ENCODE measurements around the gene TRAPPC3.
"Not testable (repeated sequence)": the region's sequence is repeated elsewhere in the genome, so short reads cannot be mapped to it uniquely, and the experiment has no call there.

Gene TRAPPC3

GRCh38 chr1:36160949-36161485 lies 11.7 kb upstream of the TRAPPC3 start:
- Histone ChIP-seq H3K4me1 (ENCODE audit: control insufficient read depth, insufficient read depth, low read depth, low read length) (peaks cover 34% of the 10 kb centered on the region), H3K4me2 (ENCODE audit: low read length, poor library complexity, severe bottlenecking) (peak overlapping the region; percentile 87), H2BK15ac (ENCODE audit: low read depth, poor library complexity, severe bottlenecking) (peak overlapping the region; percentile 87), H2BK120ac (ENCODE audit: low read depth, low read length) (peak overlapping the region; percentile 77), H3K9me3 (ENCODE audit: control insufficient read depth, low read length) (no peaks in the 10 kb centered on the region), H3K27ac (ENCODE audit: low read length, poor library complexity, severe bottlenecking) (peak overlapping the region; percentile 93), H4K8ac (ENCODE audit: low read length) (peak overlapping the region; percentile 45), H2AFZ (ENCODE audit: low read depth, low read length) (no peak overlapping the region), H3K79me1 (replicated peaks; ENCODE audit: low read length, poor library complexity, severe bottlenecking) (no peaks in the 10 kb centered on the region), H3K23ac (ENCODE audit: low read length in 2 of 2) (no peak overlapping the region), H3K14ac (ENCODE audit: low read length in 2 of 2) (peak overlapping the region in 1 of 2 experiments; percentile 63), H2BK12ac (ENCODE audit: low read length in 2 of 2) (peak overlapping the region in 1 of 2 experiments; percentile 5), H3K9ac (ENCODE audit: low read length) (peak overlapping the region; percentile 90), H3K4me3 (ENCODE audit: insufficient read depth in 1 of 2, low read depth in 1 of 2, low read length in 2 of 2) (peak overlapping the region; percentile 56 to 81), H3K18ac (ENCODE audit: low read depth in 1 of 2, low read length in 2 of 2) (peak overlapping the region; percentile 82 to 90), H2BK5ac (ENCODE audit: low read depth, low read length, poor library complexity, severe bottlenecking) (peak overlapping the region; percentile 78), H4K91ac (ENCODE audit: low read length) (peak overlapping the region; percentile 85), H2AK5ac (ENCODE audit: low read length, severe bottlenecking) (peak overlapping the region; percentile 91), H3K36me3 (ENCODE audit: control insufficient read depth in 1 of 2, insufficient read depth in 2 of 2, low read depth in 1 of 2, low read length in 2 of 2) (peaks cover 23 to 30% of the 10 kb centered on the region in 2 experiments), H3K4ac (ENCODE audit: low read depth in 1 of 2, low read length in 2 of 2) (peak overlapping the region; percentile 66 to 84), H3K27me3 (ENCODE audit: control insufficient read depth in 1 of 2, insufficient read depth in 1 of 2, low read length in 2 of 2) (no peaks in the 10 kb centered on the region)
- 5% methylated on average over 12 of the region's 12 CpGs for WGBS
- DNase-seq, result peak; percentile 71

GRCh38 chr1:36160388-36160948 lies 11.2 kb upstream of the TRAPPC3 start:
- no peak for DNase-seq
- H3K4me3 ChIP-seq (ENCODE audit: insufficient read depth in 1 of 2, low read depth in 1 of 2, low read length in 2 of 2), result peak overlapping the region in 1 of 2 experiments; percentile 81
- H3K79me1 ChIP-seq (replicated peaks; ENCODE audit: low read length, poor library complexity, severe bottlenecking), result no peaks in the 10 kb centered on the region
- peak overlapping the region; percentile 93 for H3K27ac ChIP-seq (ENCODE audit: low read length, poor library complexity, severe bottlenecking)
- peak overlapping the region in 1 of 2 experiments; percentile 3 for H3K23ac ChIP-seq (ENCODE audit: low read length in 2 of 2)
- peak overlapping the region; percentile 84 for H2BK15ac ChIP-seq (ENCODE audit: low read depth, poor library complexity, severe bottlenecking)
- H3K9ac ChIP-seq (ENCODE audit: low read length), result peak overlapping the region; percentile 90
- peak overlapping the region; percentile 27 for H4K8ac ChIP-seq (ENCODE audit: low read length)
- H3K18ac ChIP-seq (ENCODE audit: low read depth in 1 of 2, low read length in 2 of 2), result peak overlapping the region; percentile 67 to 90
- H3K9me3 ChIP-seq (ENCODE audit: control insufficient read depth, low read length), result no peaks in the 10 kb centered on the region
- H2AK5ac ChIP-seq (ENCODE audit: low read length, severe bottlenecking), result peak overlapping the region; percentile 64
- peak overlapping the region; percentile 74 for H4K91ac ChIP-seq (ENCODE audit: low read length)
- H3K36me3 ChIP-seq (ENCODE audit: control insufficient read depth in 1 of 2, insufficient read depth in 2 of 2, low read depth in 1 of 2, low read length in 2 of 2), result peaks cover 23 to 30% of the 10 kb centered on the region in 2 experiments
- no peak overlapping the region for H2BK12ac ChIP-seq (ENCODE audit: low read length in 2 of 2)
- no peaks in the 10 kb centered on the region for H3K27me3 ChIP-seq (ENCODE audit: control insufficient read depth in 1 of 2, insufficient read depth in 1 of 2, low read length in 2 of 2)
- WGBS, result 62% methylated on average over 4 of the region's 4 CpGs
- H3K4me1 ChIP-seq (ENCODE audit: control insufficient read depth, insufficient read depth, low read depth, low read length), result peaks cover 34% of the 10 kb centered on the region
- no peak overlapping the region for H3K14ac ChIP-seq (ENCODE audit: low read length in 2 of 2)
- peak overlapping the region; percentile 9 for H2BK5ac ChIP-seq (ENCODE audit: low read depth, low read length, poor library complexity, severe bottlenecking)
- H2BK120ac ChIP-seq (ENCODE audit: low read depth, low read length), result peak overlapping the region; percentile 77
- H3K4ac ChIP-seq (ENCODE audit: low read depth in 1 of 2, low read length in 2 of 2), result peak overlapping the region; percentile 66 to 73
- H2AFZ ChIP-seq (ENCODE audit: low read depth, low read length), result no peak overlapping the region
- peak overlapping the region; percentile 87 for H3K4me2 ChIP-seq (ENCODE audit: low read length, poor library complexity, severe bottlenecking)

GRCh38 chr1:36159614-36160387 lies 10.5 kb upstream of the TRAPPC3 start:
- H3K4me1 ChIP-seq (ENCODE audit: control insufficient read depth, insufficient read depth, low read depth, low read length), result peaks cover 41% of the 10 kb centered on the region
- peaks cover 2% of the 10 kb centered on the region for H3K79me1 ChIP-seq (replicated peaks; ENCODE audit: low read length, poor library complexity, severe bottlenecking)
- DNase-seq, result no peak
- peak overlapping the region; percentile 24 for H2AK5ac ChIP-seq (ENCODE audit: low read length, severe bottlenecking)
- H4K91ac ChIP-seq (ENCODE audit: low read length), result peak overlapping the region; percentile 25
- peak overlapping the region; percentile 5 to 55 for H3K18ac ChIP-seq (ENCODE audit: low read depth in 1 of 2, low read length in 2 of 2)
- peaks cover 23 to 30% of the 10 kb centered on the region in 2 experiments for H3K36me3 ChIP-seq (ENCODE audit: control insufficient read depth in 1 of 2, insufficient read depth in 2 of 2, low read depth in 1 of 2, low read length in 2 of 2)
- H2BK5ac ChIP-seq (ENCODE audit: low read depth, low read length, poor library complexity, severe bottlenecking), result no peak overlapping the region
- H3K4ac ChIP-seq (ENCODE audit: low read depth in 1 of 2, low read length in 2 of 2), result peak overlapping the region in 1 of 2 experiments; percentile 24
- H4K8ac ChIP-seq (ENCODE audit: low read length), result peak overlapping the region; percentile 7
- H3K23ac ChIP-seq (ENCODE audit: low read length in 2 of 2), result no peak overlapping the region
- H2AFZ ChIP-seq (ENCODE audit: low read depth, low read length), result no peak overlapping the region
- peak overlapping the region; percentile 93 for H3K27ac ChIP-seq (ENCODE audit: low read length, poor library complexity, severe bottlenecking)
- no peaks in the 10 kb centered on the region for H3K9me3 ChIP-seq (ENCODE audit: control insufficient read depth, low read length)
- no peak overlapping the region for H2BK15ac ChIP-seq (ENCODE audit: low read depth, poor library complexity, severe bottlenecking)
- H3K4me3 ChIP-seq (ENCODE audit: insufficient read depth in 1 of 2, low read depth in 1 of 2, low read length in 2 of 2), result peak overlapping the region in 1 of 2 experiments; percentile 81
- H3K27me3 ChIP-seq (ENCODE audit: control insufficient read depth in 1 of 2, insufficient read depth in 1 of 2, low read length in 2 of 2), result no peaks in the 10 kb centered on the region
- no peak overlapping the region for H2BK12ac ChIP-seq (ENCODE audit: low read length in 2 of 2)
- no peak overlapping the region for H3K4me2 ChIP-seq (ENCODE audit: low read length, poor library complexity, severe bottlenecking)
- H3K14ac ChIP-seq (ENCODE audit: low read length in 2 of 2), result no peak overlapping the region
- no peak overlapping the region for H2BK120ac ChIP-seq (ENCODE audit: low read depth, low read length)
- H3K9ac ChIP-seq (ENCODE audit: low read length), result peak overlapping the region; percentile 90
- WGBS, result 95% methylated on average over 10 of the region's 10 CpGs

GRCh38 chr1:36158827-36159252 lies 9.6 kb upstream of the TRAPPC3 start:
- H4K8ac ChIP-seq (ENCODE audit: low read length); DNase-seq; H3K4ac ChIP-seq (ENCODE audit: low read depth in 1 of 2, low read length in 2 of 2); H2BK5ac ChIP-seq (ENCODE audit: low read depth, low read length, poor library complexity, severe bottlenecking); H3K14ac ChIP-seq (ENCODE audit: low read length in 2 of 2); H3K79me1 ChIP-seq (replicated peaks; ENCODE audit: low read length, poor library complexity, severe bottlenecking); H3K27me3 ChIP-seq (ENCODE audit: control insufficient read depth in 1 of 2, insufficient read depth in 1 of 2, low read length in 2 of 2); H2BK120ac ChIP-seq (ENCODE audit: low read depth, low read length); H3K9me3 ChIP-seq (ENCODE audit: control insufficient read depth, low read length); H3K4me2 ChIP-seq (ENCODE audit: low read length, poor library complexity, severe bottlenecking); H3K23ac ChIP-seq (ENCODE audit: low read length in 2 of 2); H2BK15ac ChIP-seq (ENCODE audit: low read depth, poor library complexity, severe bottlenecking); H2AK5ac ChIP-seq (ENCODE audit: low read length, severe bottlenecking); H2AFZ ChIP-seq (ENCODE audit: low read depth, low read length); H4K91ac ChIP-seq (ENCODE audit: low read length); H3K18ac ChIP-seq (ENCODE audit: low read depth in 1 of 2, low read length in 2 of 2); H2BK12ac ChIP-seq (ENCODE audit: low read length in 2 of 2); H3K27ac ChIP-seq (ENCODE audit: low read length, poor library complexity, severe bottlenecking): not testable (repeated sequence)
- H3K9ac ChIP-seq (ENCODE audit: low read length), result peak overlapping the region; percentile 100
- H3K36me3 ChIP-seq (ENCODE audit: control insufficient read depth in 1 of 2, insufficient read depth in 2 of 2, low read depth in 1 of 2, low read length in 2 of 2), result peaks cover 23 to 27% of the 10 kb centered on the region in 2 experiments
- peaks cover 46% of the 10 kb centered on the region for H3K4me1 ChIP-seq (ENCODE audit: control insufficient read depth, insufficient read depth, low read depth, low read length)
- peak overlapping the region in 1 of 2 experiments; percentile 93 for H3K4me3 ChIP-seq (ENCODE audit: insufficient read depth in 1 of 2, low read depth in 1 of 2, low read length in 2 of 2)
- WGBS, result 94% methylated on average over 7 of the region's 10 CpGs

Measured in mesenchymal stem cell (in vitro differentiated cells and primary cell).